ENCODE results near the gene NEO1.

Gene NEO1

GRCh38 chr15:73258271-73259108 lies 206.2 kb downstream of the NEO1 start:
- H3K4me3 ChIP-seq (ENCODE audit: low read depth, low read length): no peak overlapping the region
- in situ Hi-C loops (cut with HindIII; ENCODE audit: low sequenced_read_pairs): no loop called here
- TF ChIP-seq CTCF (IDR thresholded peaks at IDR 0.05; ENCODE audit: low read depth, low read length): no peak
- DNase-seq (ENCODE audit: low read depth, low spot score): no peak

- no peak for DNase-seq (ENCODE audit: low read depth, low spot score)
- in situ Hi-C loops (cut with HindIII; ENCODE audit: low sequenced_read_pairs): no loop called here
- H3K4me3 ChIP-seq (ENCODE audit: low read depth, low read length): no peak overlapping the region
- no peak for TF ChIP-seq CTCF (IDR thresholded peaks at IDR 0.05; ENCODE audit: low read depth, low read length)
These were observed 212.6 kb downstream of the NEO1 start for GRCh38 chr15:73264881-73265280.

- peak; percentile 91 for TF ChIP-seq CTCF (IDR thresholded peaks at IDR 0.05; ENCODE audit: low read depth, low read length)
- DNase-seq (ENCODE audit: low read depth, low spot score): peak; percentile 67
- H3K4me3 ChIP-seq (ENCODE audit: low read depth, low read length): no peak overlapping the region
- in situ Hi-C loops (cut with HindIII; ENCODE audit: low sequenced_read_pairs): no loop called here
These were observed 213.4 kb downstream of the NEO1 start for GRCh38 chr15:73265536-73266153.

GRCh38 chr15:73268457-73268856 lies 216.2 kb downstream of the NEO1 start:
- in situ Hi-C loops (cut with HindIII; ENCODE audit: low sequenced_read_pairs): no loop called here
- no peak overlapping the region for H3K4me3 ChIP-seq (ENCODE audit: low read depth, low read length)
- DNase-seq (ENCODE audit: low read depth, low spot score): no peak
- TF ChIP-seq CTCF (IDR thresholded peaks at IDR 0.05; ENCODE audit: low read depth, low read length): no peak

GRCh38 chr15:73270366-73271097 lies 218.3 kb downstream of the NEO1 start:
- TF ChIP-seq CTCF (IDR thresholded peaks at IDR 0.05; ENCODE audit: low read depth, low read length): no peak
- no peak overlapping the region for H3K4me3 ChIP-seq (ENCODE audit: low read depth, low read length)
- DNase-seq (ENCODE audit: low read depth, low spot score): no peak
- in situ Hi-C loops (cut with HindIII; ENCODE audit: low sequenced_read_pairs): no loop called here

- H3K4me3 ChIP-seq (ENCODE audit: low read depth, low read length): no peak overlapping the region
- peak; percentile 56 for DNase-seq (ENCODE audit: low read depth, low spot score)
- in situ Hi-C loops (cut with HindIII; ENCODE audit: low sequenced_read_pairs): no loop called here
- TF ChIP-seq CTCF (IDR thresholded peaks at IDR 0.05; ENCODE audit: low read depth, low read length): peak; percentile 88
These were observed 221.1 kb downstream of the NEO1 start for GRCh38 chr15:73273181-73274002.

Data from astrocyte of the spinal cord (primary cell).